GM12878 (cell line): ENCODE data around the gene VGLL2. TPM values are rescaled to one million over a fixed set of nuclear protein-coding genes. Genes with fewer than 3 reads are reported as not detected.

Experiments
- ATAC-seq: fragments of 200-7000 bp; cut with Tn5 transposase; 3 replicates; pipeline ENCODE4 v1.9.1; 2020; ENCODE audit warnings: mild to moderate bottlenecking, moderate library complexity
- BruUV-seq: library from RNA; stranded (reverse); fragments of 400-500 nt; replicated peaks from 2 replicates; lab custom pipeline; 2021; lab: Mats Ljungman, UMichigan
- CTCF ChIA-PET: fragments of 300-600 bp; sonication (Branson Sonifier 250); formaldehyde crosslinking; extraction: SDS; loops from one replicate; lab custom pipeline; 2021; ENCODE audit warnings: inconsistent platforms; lab: Yijun Ruan, JAX
- POLR2A ChIA-PET: fragments of 350-600 bp; formaldehyde crosslinking; extraction: SDS; loops from one replicate; lab custom pipeline; 2021; ENCODE audit warnings: inconsistent platforms; lab: Charles Lee
- RAD21 ChIA-PET: fragments of 300-600 bp; sonication (Branson Sonifier 250); formaldehyde crosslinking; loops from one replicate; lab custom pipeline; 2023; ENCODE audit warnings: antibody characterized with exemption; ENCODE audit not compliant: unreplicated experiment; lab: Charles Lee
- SMC1A ChIA-PET: fragments of 300-600 bp; sonication (Branson Sonifier 250); formaldehyde crosslinking; loops from one replicate; lab custom pipeline; 2023; ENCODE audit not compliant: unreplicated experiment, uncharacterized antibody; lab: Charles Lee
- DNase-seq: peaks from one replicate; pipeline ENCODE4 v3.0.0-alpha.2; 2011; ENCODE audit warnings: low read depth, low spot score
- FAIRE-seq: peaks from 3 replicates; lab custom pipeline; 2011; peaks lifted over from hg19 to GRCh38; lab: Jason Lieb, UNC
- H2AFZ ChIP-seq: 2 replicates; pipeline ENCODE4 v1.6.0; 2011; ENCODE audit warnings: low read depth, low read length, control low read depth; ENCODE audit not compliant: control insufficient read depth
- H3K27ac ChIP-seq: 2 replicates; pipeline ENCODE4 v1.5.1; 2011; ENCODE audit warnings: control low read depth; ENCODE audit not compliant: control insufficient read depth, insufficient read depth
- H3K27me3 ChIP-seq, 2 experiments: replicated peaks in 1 of 2; 2 replicates each; pipeline versions ENCODE4 v1.6.0 to v1.6.1; 2011; ENCODE audit warnings: low read length in 1 of 2; ENCODE audit not compliant: control insufficient read depth in 2 of 2, insufficient read depth in 2 of 2
- H3K36me3 ChIP-seq, 2 experiments: 2 replicates each; pipeline ENCODE4 v1.5.1; 2011; ENCODE audit warnings: low read length in 1 of 2; ENCODE audit not compliant: control insufficient read depth in 2 of 2, insufficient read depth in 2 of 2
- H3K4me1 ChIP-seq: 2 replicates; pipeline ENCODE4 v1.6.1; 2011; ENCODE audit warnings: mild to moderate bottlenecking, low read length, moderate library complexity, mixed read lengths; ENCODE audit not compliant: control insufficient read depth, insufficient read depth
- H3K4me2 ChIP-seq: 2 replicates; pipeline ENCODE4 v1.6.0; 2011; ENCODE audit warnings: control low read depth; ENCODE audit not compliant: control insufficient read depth, insufficient read depth
- H3K4me3 ChIP-seq: fragments of 200-600 bp; sonication (generic); 2 replicates; pipeline ENCODE4 v1.5.1; 2016
- H3K79me2 ChIP-seq: 2 replicates; pipeline ENCODE4 v1.6.0; 2011; ENCODE audit warnings: low read length; ENCODE audit not compliant: control insufficient read depth, insufficient read depth
- H3K9ac ChIP-seq: 2 replicates; pipeline ENCODE4 v1.8.0; 2011; ENCODE audit warnings: low read length, control low read depth, mixed read lengths; ENCODE audit not compliant: control insufficient read depth, insufficient read depth
- H3K9me3 ChIP-seq: replicated peaks from 3 replicates; pipeline ENCODE4 v1.5.1; 2011; ENCODE audit warnings: mild to moderate bottlenecking, low read length; ENCODE audit not compliant: control insufficient read depth, insufficient read depth
- H4K20me1 ChIP-seq: 2 replicates; pipeline ENCODE4 v1.6.0; 2011; ENCODE audit not compliant: control insufficient read depth, insufficient read depth
- CEBPZ ChIP-seq: fragments of 150-350 bp; IDR thresholded peaks from 2 replicates; pipeline ENCODE4 v1.6.1; 2016; ENCODE audit warnings: low read depth, low read length
- CHD2 ChIP-seq: IDR thresholded peaks from 2 replicates; pipeline ENCODE4 v1.6.1; 2011; ENCODE audit warnings: low read depth, low read length, improper control_type of control experiment, borderline replicate concordance
- CHD4 ChIP-seq: fragments of 200-600 bp; sonication (generic); IDR thresholded peaks from 2 replicates; pipeline ENCODE4 v1.6.1; 2016; ENCODE audit warnings: mild to moderate bottlenecking
- HDAC6 ChIP-seq: fragments of 200-600 bp; sonication (generic); IDR thresholded peaks from one replicate; pipeline ENCODE4 v1.8.0; 2017; ENCODE audit warnings: antibody characterized with exemption; ENCODE audit not compliant: unreplicated experiment
- NRF1 ChIP-seq: conservative IDR thresholded peaks from 2 replicates; pipeline ENCODE4 v1.6.1; 2011; ENCODE audit warnings: mild to moderate bottlenecking, low read depth, low read length, improper control_type of control experiment
- POLR2AphosphoS5 ChIP-seq: IDR thresholded peaks from 2 replicates; pipeline ENCODE4 v1.6.1; 2011; ENCODE audit warnings: mild to moderate bottlenecking, low read length, inconsistent platforms
- ZBED1 ChIP-seq: IDR thresholded peaks from 2 replicates; pipeline ENCODE4 v1.6.1; 2016; ENCODE audit warnings: borderline replicate concordance
- WGBS: methylation state at CpG from one replicate; pipeline ENCODE4 v1.1.6; 2016; ENCODE audit warnings: low lambda C conversion rate; ENCODE audit not compliant: insufficient replicate concordance, insufficient coverage; ENCODE audit errors: missing lambda C conversion rate; 5-methylcytosine and 5-hydroxymethylcytosine counted together
- in situ Hi-C: fragments of 300-500 bp; cut with MboI; formaldehyde crosslinking; loops from 9 replicates; pipeline ENCODE4 v1.14.3; 2018; ENCODE audit warnings: mixed read lengths
- intact Hi-C: fragments of 100-400 bp; cut with micrococcal nuclease; formaldehyde crosslinking; loops from one replicate; pipeline ENCODE4 v1.14.2; 2022; ENCODE audit not compliant: unreplicated experiment
- polyA plus RNA-seq, 11 experiments: library from polyadenylated mRNA; depleted of rRNA in 4 of 11; unstranded in 6 of 11; stranded (reverse) in 5 of 11; fragments of >200 nt; fragmentation: Nextera tagmentation in 4 of 11; fragmentation: Illumina TruSeq in 1 of 11; extraction: Ambion mirVana in 4 of 11; extraction: Trizol in 1 of 11; gene quantifications; 1 replicate in 1 of 11; 2 replicates in 10 of 11; pipeline versions ENCODE4 v1.2.1 to v1.2.3, GENCODE V29; 2011 to 2016; ENCODE audit warnings: inconsistent platforms in 2 of 11, missing spikeins in 2 of 11, low read depth in 1 of 11
- total RNA-seq, 4 experiments: library from RNA; depleted of rRNA in 3 of 4; stranded (reverse); fragments of >200 nt in 3 of 4; fragmentation: Illumina TruSeq in 1 of 4; extraction: Trizol in 1 of 4; gene quantifications; 2 replicates each; pipeline versions ENCODE4 v1.2.1 to v1.2.3, GENCODE V29; 2013 to 2021

The VGLL2 gene
- total and polyA plus RNA-seq, 10 of the 15 experiments (the other 5 are each of a cell fraction or from before 2014, with no cell fraction given), result not detected

GRCh38 chr6:117267054-117267347 is 1.6 kb downstream of the VGLL2 start (continued):
- no peak for TF ChIP-seq CEBPZ
- no peak for TF ChIP-seq NRF1

- intact Hi-C loops, result no loop called here
- no peak overlapping the region for H3K4me2 ChIP-seq
- no peak overlapping the region for H3K27ac ChIP-seq
- POLR2A ChIA-PET, result no interaction called here
- H3K36me3 ChIP-seq, result no peaks in the 10 kb centered on the region
- H3K4me1 ChIP-seq, result peaks cover 3% of the 10 kb centered on the region; the same call in 1 of the 2 replicates
- H3K9ac ChIP-seq, result no peak overlapping the region
- no peaks in the 10 kb centered on the region for H4K20me1 ChIP-seq
- SMC1A ChIA-PET, result no interaction called here
- FAIRE-seq (no peak), ATAC-seq (no peak)
- WGBS, result 1% methylated on average over 11 of the region's 11 CpGs
- RAD21 ChIA-PET, result interaction anchor here (1.3 kb wide), 1 partner anchor 240 kb away, joined by 3 read pairs; no protein-coding TSS in a partner anchor
- no TSS peak for BruUV-seq
- no peak overlapping the region for H3K4me3 ChIP-seq
- in situ Hi-C loops, result no loop called here
- TF ChIP-seq CHD2 (no peak), POLR2AphosphoS5 (no peak), ZBED1 (no peak), HDAC6 (no peak), CHD4 (no peak)
- TF ChIP-seq, all 136 proteins: peak for 0
- no peak for DNase-seq
- Histone ChIP-seq H3K79me2 (no peaks in the 10 kb centered on the region), H3K9me3 (no peaks in the 10 kb centered on the region; the same call in 2 of the 3 replicates), H3K27me3 (peaks cover 21 to 51% of the 10 kb centered on the region in 2 experiments), H2AFZ (no peak overlapping the region)
- CTCF ChIA-PET, result no interaction called here
Measured at GRCh38 chr6:117267766-117268534, 2.6 kb downstream of the VGLL2 start.
